WERI-Rb-1 (cell line): ENCODE results near the gene TENM3.
A peak's percentile ranks its signal among the peaks of the same experiment; 100 is the strongest.

Experiments used
- DNase-seq: peaks from one replicate; pipeline ENCODE4 v3.0.0-alpha.2; 2020
- H3K27ac ChIP-seq: fragments of 250-450 bp; sonication (Bioruptor Pico); 2 replicates; pipeline ENCODE4 v1.5.1; 2020; ENCODE audit warnings: mild to moderate bottlenecking, moderate library complexity
- H3K27me3 ChIP-seq: fragments of 250-450 bp; sonication (Bioruptor Pico); 2 replicates; pipeline ENCODE4 v1.5.1; 2021; ENCODE audit warnings: mild to moderate bottlenecking, low read depth, moderate library complexity; ENCODE audit not compliant: insufficient read depth, severe bottlenecking
- H3K36me3 ChIP-seq: fragments of 250-450 bp; sonication (Bioruptor Pico); 2 replicates; pipeline ENCODE4 v1.5.1; 2020; ENCODE audit warnings: mild to moderate bottlenecking, moderate library complexity
- H3K4me3 ChIP-seq: 2 replicates; pipeline ENCODE4 v1.5.1; 2011; ENCODE audit warnings: low read depth, mild to moderate bottlenecking, control low read depth, low read length
- H3K9me3 ChIP-seq: fragments of 250-450 bp; sonication (Bioruptor Pico); 2 replicates; pipeline ENCODE4 v1.5.1; 2021; ENCODE audit warnings: mild to moderate bottlenecking, moderate library complexity; ENCODE audit not compliant: severe bottlenecking
- TF ChIP-seq, protein P1 (sequence below): IDR thresholded peaks from 2 replicates; pipeline ENCODE4 v1.5.1; 2011; ENCODE audit warnings: low read depth, mild to moderate bottlenecking, control low read depth, inconsistent platforms, low read length

Gene TENM3

DNA sequence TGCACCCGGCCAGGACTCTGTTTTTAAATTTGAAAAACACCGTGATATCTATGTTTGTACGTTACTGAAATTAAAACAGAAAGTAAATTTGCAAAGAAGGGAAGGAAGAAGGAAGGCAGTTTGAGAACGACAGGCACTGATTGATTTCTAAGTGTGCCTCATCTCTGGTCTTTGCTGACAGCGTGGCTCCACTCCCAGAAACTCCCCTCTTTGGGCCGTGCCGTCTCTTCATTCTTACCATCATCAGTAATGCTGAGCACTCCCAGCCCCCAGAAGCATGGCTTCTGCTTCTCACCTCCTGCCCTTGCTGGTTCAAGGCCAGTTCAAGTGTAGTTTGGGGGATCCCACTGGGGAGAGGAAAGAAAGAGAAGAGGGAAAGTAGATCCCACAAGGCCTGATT lies 85.3 kb downstream of the TENM3 start:
- Histone ChIP-seq H3K27ac (no peak overlapping the region), H3K36me3 (no peaks in the 10 kb centered on the region), H3K4me3 (no peak overlapping the region), H3K9me3 (no peaks in the 10 kb centered on the region), H3K27me3 (no peaks in the 10 kb centered on the region)
- TF ChIP-seq, protein P1, sequence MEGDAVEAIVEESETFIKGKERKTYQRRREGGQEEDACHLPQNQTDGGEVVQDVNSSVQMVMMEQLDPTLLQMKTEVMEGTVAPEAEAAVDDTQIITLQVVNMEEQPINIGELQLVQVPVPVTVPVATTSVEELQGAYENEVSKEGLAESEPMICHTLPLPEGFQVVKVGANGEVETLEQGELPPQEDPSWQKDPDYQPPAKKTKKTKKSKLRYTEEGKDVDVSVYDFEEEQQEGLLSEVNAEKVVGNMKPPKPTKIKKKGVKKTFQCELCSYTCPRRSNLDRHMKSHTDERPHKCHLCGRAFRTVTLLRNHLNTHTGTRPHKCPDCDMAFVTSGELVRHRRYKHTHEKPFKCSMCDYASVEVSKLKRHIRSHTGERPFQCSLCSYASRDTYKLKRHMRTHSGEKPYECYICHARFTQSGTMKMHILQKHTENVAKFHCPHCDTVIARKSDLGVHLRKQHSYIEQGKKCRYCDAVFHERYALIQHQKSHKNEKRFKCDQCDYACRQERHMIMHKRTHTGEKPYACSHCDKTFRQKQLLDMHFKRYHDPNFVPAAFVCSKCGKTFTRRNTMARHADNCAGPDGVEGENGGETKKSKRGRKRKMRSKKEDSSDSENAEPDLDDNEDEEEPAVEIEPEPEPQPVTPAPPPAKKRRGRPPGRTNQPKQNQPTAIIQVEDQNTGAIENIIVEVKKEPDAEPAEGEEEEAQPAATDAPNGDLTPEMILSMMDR, result no peak
- DNase-seq, result no peak

- TF ChIP-seq, protein P1, result no peak
- Histone ChIP-seq H3K27ac (no peak overlapping the region), H3K9me3 (no peaks in the 10 kb centered on the region), H3K27me3 (no peaks in the 10 kb centered on the region), H3K36me3 (no peaks in the 10 kb centered on the region), H3K4me3 (no peak overlapping the region)
- no peak for DNase-seq
These were observed 94.2 kb downstream of the TENM3 start for GRCh38 chr4:182337366-182337765.

- no peaks in the 10 kb centered on the region for H3K9me3 ChIP-seq
- H3K27me3 ChIP-seq, result no peaks in the 10 kb centered on the region
- no peak overlapping the region for H3K27ac ChIP-seq
- DNase-seq, result no peak
- TF ChIP-seq, protein P1, result no peak
- H3K4me3 ChIP-seq, result no peak overlapping the region
- no peaks in the 10 kb centered on the region for H3K36me3 ChIP-seq
These were observed 94.9 kb downstream of the TENM3 start for GRCh38 chr4:182338063-182338462.

DNA sequence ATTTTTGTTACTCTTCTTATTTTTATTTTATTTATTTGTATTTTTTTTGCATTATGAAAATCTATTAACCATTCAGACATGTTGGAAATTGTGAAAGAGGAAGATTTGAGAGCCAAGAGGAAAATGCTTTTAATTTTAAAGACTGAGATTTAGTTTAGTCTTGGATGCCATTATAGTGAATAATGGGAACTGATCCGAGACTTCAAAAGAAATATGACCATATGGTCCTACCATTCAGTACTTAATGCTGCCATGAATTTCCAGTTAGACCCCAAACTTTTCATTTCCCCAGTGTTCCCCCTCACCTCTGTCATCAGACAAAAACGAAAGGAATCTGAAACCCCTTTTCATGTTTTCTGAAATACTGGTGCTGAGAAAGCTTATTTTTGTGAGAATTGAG lies 95.5 kb downstream of the TENM3 start:
- Histone ChIP-seq H3K36me3 (no peaks in the 10 kb centered on the region), H3K9me3 (no peaks in the 10 kb centered on the region), H3K27me3 (no peaks in the 10 kb centered on the region), H3K4me3 (no peak overlapping the region), H3K27ac (no peak overlapping the region)
- DNase-seq, result no peak
- TF ChIP-seq, protein P1, result no peak

DNA sequence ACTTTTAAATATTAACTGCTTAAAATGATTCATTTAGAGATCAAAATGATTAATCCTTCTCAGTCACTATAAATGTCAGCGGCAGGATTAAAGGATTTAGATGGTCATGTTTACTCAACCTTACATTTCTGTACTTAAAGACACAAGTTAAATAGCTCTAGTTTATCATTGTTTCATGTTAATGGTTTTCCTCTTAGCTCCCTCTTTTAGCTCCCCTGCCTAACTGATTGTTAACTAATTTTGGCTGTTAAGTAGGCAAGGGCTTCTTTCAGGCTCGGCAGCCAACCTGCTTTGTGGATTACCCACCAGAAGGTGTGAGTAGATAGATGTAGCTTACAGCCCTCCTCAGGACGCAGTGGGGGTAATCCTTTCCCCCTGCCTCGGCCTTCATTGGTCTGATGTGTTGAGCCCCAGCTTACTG lies 96.0 kb downstream of the TENM3 start:
- DNase-seq, result peak; percentile 94
- Histone ChIP-seq H3K9me3 (no peaks in the 10 kb centered on the region), H3K4me3 (no peak overlapping the region), H3K27me3 (no peaks in the 10 kb centered on the region), H3K36me3 (no peaks in the 10 kb centered on the region), H3K27ac (0 out of 2 replicates have a peak overlapping the region, but pooled peaks have one; percentile 14)
- TF ChIP-seq, protein P1, result peak; percentile 21; the same call in 1 of the 2 replicates

DNA sequence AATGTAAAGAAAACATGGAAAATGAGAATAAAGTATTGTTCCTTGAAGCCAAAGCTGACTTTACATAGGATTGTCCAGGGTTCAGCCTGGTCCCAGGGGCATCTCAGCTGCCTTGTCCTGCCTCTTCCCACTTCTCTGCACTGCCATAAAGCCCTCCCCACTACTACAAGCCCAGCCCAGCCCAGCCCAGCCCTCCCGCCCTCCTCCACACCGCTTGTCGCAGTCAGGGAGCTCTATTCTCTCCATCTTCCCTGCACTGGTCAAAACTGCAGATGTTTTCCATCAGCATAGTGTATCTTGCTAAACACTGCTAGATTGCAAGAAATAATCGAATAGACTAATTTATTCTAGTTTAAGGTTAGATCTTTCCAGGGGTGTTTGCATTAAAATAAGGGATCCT lies 100.3 kb downstream of the TENM3 start:
- Histone ChIP-seq H3K27ac (no peak overlapping the region), H3K36me3 (no peaks in the 10 kb centered on the region), H3K4me3 (no peak overlapping the region), H3K9me3 (no peaks in the 10 kb centered on the region), H3K27me3 (no peaks in the 10 kb centered on the region)
- TF ChIP-seq, protein P1, result no peak
- DNase-seq, result no peak
